PFSK-1 (cell line): ENCODE results near the gene CEACAM4.

ENCODE experiments used
- POLR2AphosphoS5 ChIP-seq: IDR thresholded peaks from 2 replicates; pipeline ENCODE4 v1.6.1; 2012; ENCODE audit warnings: low read depth, mild to moderate bottlenecking, control low read depth, low read length, moderate library complexity
- SIN3A ChIP-seq: IDR thresholded peaks from 2 replicates; pipeline ENCODE4 v1.6.1; 2012; ENCODE audit warnings: mild to moderate bottlenecking, low read length, moderate library complexity, borderline replicate concordance; ENCODE audit not compliant: insufficient read depth
- TAF1 ChIP-seq: IDR thresholded peaks from 2 replicates; pipeline ENCODE4 v1.6.1; 2012; ENCODE audit warnings: low read length, control low read depth, borderline replicate concordance; ENCODE audit not compliant: insufficient read depth

GRCh38 chr19:41587838-41588210 lies 39.0 kb downstream of the CEACAM4 start:
- TF ChIP-seq SIN3A (no peak), POLR2AphosphoS5 (no peak), TAF1 (no peak)
